Lower lobe of right lung (tissue), 2 donors: Measurements from ENCODE around the gene PTPRK. TPM values are rescaled to one million over a fixed set of nuclear protein-coding genes. Genes with fewer than 3 reads are reported as not detected.

ENCODE experiments used
- ATAC-seq, 2 donors: fragments of 200-7000 bp; cut with Tn5 transposase; one replicate each; pipeline ENCODE4 v1.9.1; 2020 to 2022; ENCODE audit warnings: mild to moderate bottlenecking in 2 of 2, moderate library complexity in 2 of 2
- DNase-seq: peaks from one replicate; pipeline ENCODE4 v3.0.0-alpha.2; 2020
- H3K27ac ChIP-seq: fragments of 200-600 bp; one replicate; pipeline ENCODE4 v1.8.0; 2022
- H3K27me3 ChIP-seq: fragments of 200-600 bp; one replicate; pipeline ENCODE4 v1.8.0; 2022; ENCODE audit warnings: low read depth
- H3K36me3 ChIP-seq: fragments of 200-600 bp; one replicate; pipeline ENCODE4 v1.8.0; 2022; ENCODE audit warnings: mild to moderate bottlenecking
- H3K4me1 ChIP-seq: fragments of 200-600 bp; one replicate; pipeline ENCODE4 v1.8.0; 2022
- H3K4me3 ChIP-seq: fragments of 200-600 bp; one replicate; pipeline ENCODE4 v1.8.0; 2022; ENCODE audit warnings: mild to moderate bottlenecking
- H3K9me3 ChIP-seq: fragments of 200-600 bp; one replicate; pipeline ENCODE4 v1.8.0; 2022
- intact Hi-C: fragments of 100-400 bp; cut with DNase I; formaldehyde crosslinking; loops from one replicate; pipeline ENCODE4 v1.11.0; 2022
- total RNA-seq: library from RNA; stranded (reverse); fragmentation: NEBNext Ultra II Directional; extraction: Animal tissue kit (Norgen Biotek cat#: 25700); gene quantifications from one replicate; pipeline ENCODE4 v1.2.1, GENCODE V29; 2021
- TF ChIP-seq, protein P1 (sequence below): fragments of 200-600 bp; IDR thresholded peaks from one replicate; pipeline ENCODE4 v1.8.0; 2022; ENCODE audit warnings: antibody characterized with exemption, mild to moderate bottlenecking
- donor health status: DM: no; HTN: yes; CAD: no; lungs with severe emphysema.

The PTPRK gene
- total RNA-seq, 1 donor from 2014 or later = 62.7 TPM

DNA sequence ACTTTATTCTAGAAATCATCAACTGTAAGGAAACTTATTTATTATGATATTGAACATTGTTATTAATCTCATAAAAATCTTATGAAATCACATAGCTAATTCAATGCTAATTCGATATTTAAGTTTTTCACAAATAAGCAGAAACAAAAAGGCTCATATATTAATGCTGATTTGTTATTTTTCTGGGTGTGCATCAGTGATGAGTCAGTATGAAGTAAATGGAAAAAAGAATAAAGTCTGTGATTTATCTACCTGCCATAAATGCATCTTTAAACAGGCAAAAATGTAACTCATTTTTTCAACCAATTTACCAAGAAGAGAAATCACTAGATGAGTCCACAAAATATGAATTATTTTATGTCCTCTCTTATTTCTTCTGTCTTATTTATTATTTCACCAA is 253.5 kb downstream of the PTPRK start:
- Histone ChIP-seq H3K4me1 (no peaks in the 10 kb centered on the region), H3K27me3 (no peaks in the 10 kb centered on the region), H3K9me3 (no peaks in the 10 kb centered on the region), H3K36me3 (no peaks in the 10 kb centered on the region), H3K4me3 (no peak overlapping the region), H3K27ac (no peak overlapping the region)
- no peak for ATAC-seq
- TF ChIP-seq, protein P1, sequence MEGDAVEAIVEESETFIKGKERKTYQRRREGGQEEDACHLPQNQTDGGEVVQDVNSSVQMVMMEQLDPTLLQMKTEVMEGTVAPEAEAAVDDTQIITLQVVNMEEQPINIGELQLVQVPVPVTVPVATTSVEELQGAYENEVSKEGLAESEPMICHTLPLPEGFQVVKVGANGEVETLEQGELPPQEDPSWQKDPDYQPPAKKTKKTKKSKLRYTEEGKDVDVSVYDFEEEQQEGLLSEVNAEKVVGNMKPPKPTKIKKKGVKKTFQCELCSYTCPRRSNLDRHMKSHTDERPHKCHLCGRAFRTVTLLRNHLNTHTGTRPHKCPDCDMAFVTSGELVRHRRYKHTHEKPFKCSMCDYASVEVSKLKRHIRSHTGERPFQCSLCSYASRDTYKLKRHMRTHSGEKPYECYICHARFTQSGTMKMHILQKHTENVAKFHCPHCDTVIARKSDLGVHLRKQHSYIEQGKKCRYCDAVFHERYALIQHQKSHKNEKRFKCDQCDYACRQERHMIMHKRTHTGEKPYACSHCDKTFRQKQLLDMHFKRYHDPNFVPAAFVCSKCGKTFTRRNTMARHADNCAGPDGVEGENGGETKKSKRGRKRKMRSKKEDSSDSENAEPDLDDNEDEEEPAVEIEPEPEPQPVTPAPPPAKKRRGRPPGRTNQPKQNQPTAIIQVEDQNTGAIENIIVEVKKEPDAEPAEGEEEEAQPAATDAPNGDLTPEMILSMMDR = no peak
- intact Hi-C loops = no loop called here
- no peak for DNase-seq

DNA sequence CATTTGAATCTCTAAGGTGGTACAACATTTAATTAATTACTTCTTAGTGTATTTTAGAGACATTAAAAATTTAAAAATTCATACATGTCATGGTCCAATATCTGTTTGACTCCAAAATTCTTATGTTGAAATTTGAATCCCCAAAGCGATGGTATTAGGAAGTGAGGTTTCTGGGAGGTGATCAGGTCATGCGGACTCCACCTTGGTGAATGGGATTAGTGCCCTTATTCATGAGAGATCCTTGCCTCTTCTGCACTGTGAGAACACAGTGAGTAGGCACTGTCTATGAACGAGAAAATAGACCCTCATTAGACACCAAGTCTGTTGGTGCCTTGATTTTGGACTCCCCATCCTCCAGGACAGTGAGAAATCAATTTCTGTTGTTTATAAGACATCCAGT is 254.7 kb downstream of the PTPRK start:
- H3K9me3 ChIP-seq = no peaks in the 10 kb centered on the region
- no peaks in the 10 kb centered on the region for H3K27me3 ChIP-seq
- TF ChIP-seq, protein P1 = no peak
- DNase-seq = no peak
- ATAC-seq = no peak
- no peak overlapping the region for H3K4me3 ChIP-seq
- intact Hi-C loops = no loop called here
- no peak overlapping the region for H3K27ac ChIP-seq
- no peaks in the 10 kb centered on the region for H3K4me1 ChIP-seq
- H3K36me3 ChIP-seq = no peaks in the 10 kb centered on the region

GRCh38 chr6:128259730-128260685 is 260.4 kb downstream of the PTPRK start:
- DNase-seq (no peak), ATAC-seq (no peak)
- TF ChIP-seq, protein P1 = no peak
- Histone ChIP-seq H3K4me3 (peak overlapping the region; percentile 30), H3K4me1 (peaks cover 11% of the 10 kb centered on the region), H3K27me3 (no peaks in the 10 kb centered on the region), H3K9me3 (no peaks in the 10 kb centered on the region), H3K27ac (no peak overlapping the region), H3K36me3 (no peaks in the 10 kb centered on the region)
- intact Hi-C loops = no loop called here

- H3K9me3 ChIP-seq = no peaks in the 10 kb centered on the region
- intact Hi-C loops = no loop called here
- H3K4me1 ChIP-seq = peaks cover 11% of the 10 kb centered on the region
- no peaks in the 10 kb centered on the region for H3K36me3 ChIP-seq
- H3K27ac ChIP-seq = no peak overlapping the region
- H3K4me3 ChIP-seq = peak overlapping the region; percentile 30
- no peaks in the 10 kb centered on the region for H3K27me3 ChIP-seq
- DNase-seq (no peak), ATAC-seq (peak in 1 of 2 donors; percentile 36)
- TF ChIP-seq, protein P1 = no peak
Observed at GRCh38 chr6:128259029-128259724, 261.2 kb downstream of the PTPRK start.

DNA sequence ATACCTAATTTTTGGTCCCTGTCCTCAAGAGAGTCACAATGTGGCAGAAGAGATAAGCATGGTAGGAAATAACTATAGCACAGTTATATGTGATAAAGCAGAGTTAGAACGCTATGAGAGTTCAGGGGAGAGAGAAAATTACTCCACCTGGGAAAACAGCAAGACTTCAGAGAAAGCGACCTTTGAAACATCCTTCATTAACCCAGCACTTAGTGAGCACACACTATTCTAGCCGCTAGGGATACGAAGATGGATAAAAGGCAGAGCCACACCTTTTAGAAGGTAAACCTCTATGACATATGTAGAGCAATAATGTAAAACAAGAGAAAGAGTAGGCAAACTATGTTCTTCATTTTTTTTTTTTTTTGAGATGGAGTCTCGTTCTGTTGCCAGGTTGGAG is 264.3 kb downstream of the PTPRK start:
- H3K27ac ChIP-seq = no peak overlapping the region
- H3K36me3 ChIP-seq = no peaks in the 10 kb centered on the region
- intact Hi-C loops = no loop called here
- H3K27me3 ChIP-seq = no peaks in the 10 kb centered on the region
- H3K4me1 ChIP-seq = peaks cover 11% of the 10 kb centered on the region
- TF ChIP-seq, protein P1 = no peak
- no peaks in the 10 kb centered on the region for H3K9me3 ChIP-seq
- H3K4me3 ChIP-seq = no peak overlapping the region
- DNase-seq = no peak
- no peak for ATAC-seq
